ENCODE measurements around the gene RBBP5.
"Not testable (repeated sequence)": the region's sequence is repeated elsewhere in the genome, so short reads cannot be mapped to it uniquely, and the experiment has no call there.

- not testable (repeated sequence) for TF ChIP-seq CTCF, POLR2AphosphoS5 (IDR thresholded peaks at IDR 0.05)
Observed at GRCh38 chr1:205155665-205156377, 34.0 kb upstream of the RBBP5 start.
